Measurements from ENCODE around the gene ADSL.
"Not testable (repeated sequence)": the region's sequence is repeated elsewhere in the genome, so short reads cannot be mapped to it uniquely, and the experiment has no call there.

Gene ADSL
- 14.5 to 43.4 (median 29.9) reads per million in 9 experiments for total RNA-seq

- Mint-ChIP-seq H3K4me1 (ENCODE audit: low read depth in 2 of 2) (peaks cover 22 to 43% of the 10 kb centered on the region in 2 donors), H3K4me3 (peak within 1 kb of the TSS; percentile 95 to 97), H3K36me3 (ENCODE audit: insufficient read depth) (peaks cover 56% of the 10 kb centered on the region), H3K27me3 (no peaks in the 10 kb centered on the region), H3K27ac (peak within 1 kb of the TSS; percentile 95 to 96), H3K9me3 (no peaks in the 10 kb centered on the region)
- ATAC-seq (replicated peaks), result peak; percentile 86
- DNase-seq, result peak; percentile 72 to 77 (median 72)
Observed at GRCh38 chr22:40346185-40347118, at the start of gene ADSL. ADSL (plus strand) TSS chr22:40346500; CDS start chr22:40346559, 59 bp downstream.

GRCh38 chr22:40300316-40300715 is 46.0 kb upstream of the ADSL start:
- H3K36me3 Mint-ChIP-seq (ENCODE audit: insufficient read depth), result peaks cover 74% of the 10 kb centered on the region
- no peak overlapping the region for H3K4me3 Mint-ChIP-seq
- H3K27ac Mint-ChIP-seq, result no peak overlapping the region
- H3K4me1 Mint-ChIP-seq (ENCODE audit: low read depth in 2 of 2), result peaks cover 0 to 8% of the 10 kb centered on the region in 2 donors
- DNase-seq (no peak), ATAC-seq (replicated peaks) (no peak)
- no peaks in the 10 kb centered on the region for H3K27me3 Mint-ChIP-seq
- H3K9me3 Mint-ChIP-seq, result no peaks in the 10 kb centered on the region

- no peak for DNase-seq
- Mint-ChIP-seq H3K4me3 (no peak overlapping the region), H3K9me3 (no peaks in the 10 kb centered on the region), H3K36me3 (ENCODE audit: insufficient read depth) (peaks cover 72% of the 10 kb centered on the region), H3K27me3 (no peaks in the 10 kb centered on the region), H3K4me1 (ENCODE audit: low read depth in 2 of 2) (peaks cover 0 to 3% of the 10 kb centered on the region in 2 donors), H3K27ac (no peak overlapping the region)
- no peak for ATAC-seq (replicated peaks)
Observed at GRCh38 chr22:40300884-40301672, 45.2 kb upstream of the ADSL start.

GRCh38 chr22:40302149-40302548 is 44.2 kb upstream of the ADSL start:
- no peaks in the 10 kb centered on the region for H3K9me3 Mint-ChIP-seq
- H3K4me3 Mint-ChIP-seq, result no peak overlapping the region
- H3K27me3 Mint-ChIP-seq, result no peaks in the 10 kb centered on the region
- H3K4me1 Mint-ChIP-seq (ENCODE audit: low read depth in 2 of 2), result peaks cover 0 to 3% of the 10 kb centered on the region in 2 donors
- no peak overlapping the region for H3K27ac Mint-ChIP-seq
- ATAC-seq (replicated peaks) (no peak), DNase-seq (no peak)
- peaks cover 70% of the 10 kb centered on the region for H3K36me3 Mint-ChIP-seq (ENCODE audit: insufficient read depth)

GRCh38 chr22:40305625-40306024 is 40.7 kb upstream of the ADSL start:
- H3K27me3 Mint-ChIP-seq, result no peaks in the 10 kb centered on the region
- no peak for ATAC-seq (replicated peaks)
- H3K27ac Mint-ChIP-seq, result no peak overlapping the region
- H3K4me3 Mint-ChIP-seq, result no peak overlapping the region
- H3K9me3 Mint-ChIP-seq, result no peaks in the 10 kb centered on the region
- peaks cover 4 to 18% of the 10 kb centered on the region in 2 donors for H3K4me1 Mint-ChIP-seq (ENCODE audit: low read depth in 2 of 2)
- DNase-seq, result no peak
- H3K36me3 Mint-ChIP-seq (ENCODE audit: insufficient read depth), result peaks cover 68% of the 10 kb centered on the region

GRCh38 chr22:40308999-40309573 is 37.2 kb upstream of the ADSL start:
- peaks cover 76% of the 10 kb centered on the region for H3K36me3 Mint-ChIP-seq (ENCODE audit: insufficient read depth)
- DNase-seq (no peak), ATAC-seq (replicated peaks) (no peak)
- no peaks in the 10 kb centered on the region for H3K9me3 Mint-ChIP-seq
- no peaks in the 10 kb centered on the region for H3K27me3 Mint-ChIP-seq
- H3K4me3 Mint-ChIP-seq, result no peak overlapping the region
- H3K27ac Mint-ChIP-seq, result peak overlapping the region; percentile 75 to 87
- peaks cover 10 to 19% of the 10 kb centered on the region in 2 donors for H3K4me1 Mint-ChIP-seq (ENCODE audit: low read depth in 2 of 2)

- Mint-ChIP-seq H3K9me3 (no peaks in the 10 kb centered on the region), H3K27ac (peak overlapping the region in 1 of 2 donors; percentile 75), H3K27me3 (no peaks in the 10 kb centered on the region), H3K4me1 (ENCODE audit: low read depth in 2 of 2) (peaks cover 10 to 19% of the 10 kb centered on the region in 2 donors), H3K4me3 (no peak overlapping the region), H3K36me3 (ENCODE audit: insufficient read depth) (peaks cover 78% of the 10 kb centered on the region)
- no peak for ATAC-seq (replicated peaks)
- DNase-seq, result no peak
Observed at GRCh38 chr22:40309631-40310030, 36.7 kb upstream of the ADSL start.

GRCh38 chr22:40310081-40310767 is 36.1 kb upstream of the ADSL start:
- DNase-seq (no peak), ATAC-seq (replicated peaks) (no peak)
- Mint-ChIP-seq H3K27ac (peak overlapping the region in 1 of 2 donors; percentile 75), H3K4me3 (no peak overlapping the region), H3K9me3 (no peaks in the 10 kb centered on the region), H3K4me1 (ENCODE audit: low read depth in 2 of 2) (peaks cover 10 to 19% of the 10 kb centered on the region in 2 donors), H3K36me3 (ENCODE audit: insufficient read depth) (peaks cover 81% of the 10 kb centered on the region), H3K27me3 (no peaks in the 10 kb centered on the region)

- H3K9me3 Mint-ChIP-seq, result no peaks in the 10 kb centered on the region
- peaks cover 85% of the 10 kb centered on the region for H3K36me3 Mint-ChIP-seq (ENCODE audit: insufficient read depth)
- no peak for DNase-seq
- no peak for ATAC-seq (replicated peaks)
- H3K4me1 Mint-ChIP-seq (ENCODE audit: low read depth in 2 of 2), result peaks cover 10 to 19% of the 10 kb centered on the region in 2 donors
- H3K27me3 Mint-ChIP-seq, result no peaks in the 10 kb centered on the region
- H3K4me3 Mint-ChIP-seq, result no peak overlapping the region
- H3K27ac Mint-ChIP-seq, result peak overlapping the region in 1 of 2 donors; percentile 56
Observed at GRCh38 chr22:40310768-40311120, 35.6 kb upstream of the ADSL start.

- not testable (repeated sequence) for DNase-seq; H3K27me3 Mint-ChIP-seq; H3K9me3 Mint-ChIP-seq; ATAC-seq (replicated peaks); H3K4me3 Mint-ChIP-seq
- Mint-ChIP-seq H3K36me3 (ENCODE audit: insufficient read depth) (peaks cover 85% of the 10 kb centered on the region), H3K4me1 (ENCODE audit: low read depth in 2 of 2) (peaks cover 10 to 19% of the 10 kb centered on the region in 2 donors), H3K27ac (peak overlapping the region in 1 of 2 donors; percentile 49)
Observed at GRCh38 chr22:40311646-40312045, 34.7 kb upstream of the ADSL start.

- no peak overlapping the region for H3K4me3 Mint-ChIP-seq
- H3K27ac Mint-ChIP-seq, result peak overlapping the region; percentile 68 to 79
- no peak for ATAC-seq (replicated peaks)
- peaks cover 10 to 19% of the 10 kb centered on the region in 2 donors for H3K4me1 Mint-ChIP-seq (ENCODE audit: low read depth in 2 of 2)
- DNase-seq, result no peak
- H3K9me3 Mint-ChIP-seq, result no peaks in the 10 kb centered on the region
- no peaks in the 10 kb centered on the region for H3K27me3 Mint-ChIP-seq
- peaks cover 87% of the 10 kb centered on the region for H3K36me3 Mint-ChIP-seq (ENCODE audit: insufficient read depth)
Observed at GRCh38 chr22:40312050-40312449, 34.2 kb upstream of the ADSL start.

GRCh38 chr22:40313007-40313406 is 33.3 kb upstream of the ADSL start:
- peaks cover 91% of the 10 kb centered on the region for H3K36me3 Mint-ChIP-seq (ENCODE audit: insufficient read depth)
- DNase-seq (no peak), ATAC-seq (replicated peaks) (no peak)
- peak overlapping the region; percentile 68 to 79 for H3K27ac Mint-ChIP-seq
- H3K27me3 Mint-ChIP-seq, result no peaks in the 10 kb centered on the region
- no peak overlapping the region for H3K4me3 Mint-ChIP-seq
- H3K4me1 Mint-ChIP-seq (ENCODE audit: low read depth in 2 of 2), result peaks cover 7 to 12% of the 10 kb centered on the region in 2 donors
- H3K9me3 Mint-ChIP-seq, result no peaks in the 10 kb centered on the region

- Mint-ChIP-seq H3K27ac (peak overlapping the region in 1 of 2 donors; percentile 88), H3K36me3 (ENCODE audit: insufficient read depth) (peaks cover 96% of the 10 kb centered on the region), H3K9me3 (no peaks in the 10 kb centered on the region), H3K4me3 (no peak overlapping the region), H3K27me3 (no peaks in the 10 kb centered on the region), H3K4me1 (ENCODE audit: low read depth in 2 of 2) (peaks cover 4 to 6% of the 10 kb centered on the region in 2 donors)
- DNase-seq (no peak), ATAC-seq (replicated peaks) (no peak)
Observed at GRCh38 chr22:40314041-40314440, 32.3 kb upstream of the ADSL start.
